Neuronal stem cell (in vitro differentiated cells): ENCODE results near the gene TAOK3.

Experiments used
- DNase-seq: peaks from one replicate; pipeline ENCODE4 v3.0.0-alpha.2; 2013; ENCODE audit warnings: low spot score
- H2AFZ ChIP-seq: one replicate; pipeline ENCODE4 v1.6.1; 2013; ENCODE audit warnings: mild to moderate bottlenecking, low read length, inconsistent platforms
- H2AK5ac ChIP-seq: 2 replicates; pipeline ENCODE4 v1.6.1; 2013; ENCODE audit warnings: low read depth, mild to moderate bottlenecking, inconsistent platforms, low read length, moderate library complexity, mixed read lengths
- H2BK120ac ChIP-seq: 2 replicates; pipeline ENCODE4 v1.6.1; 2013; ENCODE audit warnings: low read depth, mild to moderate bottlenecking, inconsistent platforms, low read length, moderate library complexity, mixed read lengths
- H2BK12ac ChIP-seq: one replicate; pipeline ENCODE4 v1.6.1; 2013; ENCODE audit warnings: low read length, inconsistent platforms
- H2BK15ac ChIP-seq: 2 replicates; pipeline ENCODE4 v1.6.1; 2013; ENCODE audit warnings: mild to moderate bottlenecking, low read length, inconsistent platforms, mixed read lengths
- H2BK5ac ChIP-seq: one replicate; pipeline ENCODE4 v1.6.1; 2013; ENCODE audit warnings: inconsistent platforms, mild to moderate bottlenecking, low read length, moderate library complexity
- H3K14ac ChIP-seq: one replicate; pipeline ENCODE4 v1.6.1; 2013; ENCODE audit warnings: low read length, inconsistent platforms
- H3K18ac ChIP-seq: 2 replicates; pipeline ENCODE4 v1.6.1; 2013; ENCODE audit warnings: low read length, inconsistent platforms
- H3K23ac ChIP-seq: 2 replicates; pipeline ENCODE4 v1.6.1; 2013; ENCODE audit warnings: low read depth, mild to moderate bottlenecking, mixed read lengths, low read length, inconsistent platforms; ENCODE audit not compliant: poor library complexity
- H3K27ac ChIP-seq: replicated peaks from 3 replicates; pipeline ENCODE4 v1.5.1; 2013; ENCODE audit warnings: low read length, inconsistent platforms
- H3K27me3 ChIP-seq, 3 experiments: 2 replicates each; pipeline ENCODE4 v1.6.1; 2013; ENCODE audit warnings: low read length in 3 of 3, mild to moderate bottlenecking in 2 of 3, inconsistent platforms in 1 of 3, low read depth in 1 of 3, mixed read lengths in 1 of 3, moderate library complexity in 1 of 3; ENCODE audit not compliant: control insufficient read depth in 3 of 3, insufficient read depth in 3 of 3
- H3K36me3 ChIP-seq, 2 donors: replicated peaks in 1 of 2; 2 replicates each; pipeline ENCODE4 v1.6.1; 2013; ENCODE audit warnings: low read length in 2 of 2; ENCODE audit not compliant: control insufficient read depth in 2 of 2, insufficient read depth in 2 of 2
- H3K4ac ChIP-seq: 2 replicates; pipeline ENCODE4 v1.6.1; 2013; ENCODE audit warnings: inconsistent platforms, mild to moderate bottlenecking, low read length, moderate library complexity
- H3K4me1 ChIP-seq, 2 donors: 1 replicate in 1 of 2; 2 replicates in 1 of 2; pipeline ENCODE4 v1.6.1; 2013; ENCODE audit warnings: low read length in 2 of 2, low read depth in 1 of 2; ENCODE audit not compliant: control insufficient read depth in 2 of 2, insufficient read depth in 1 of 2
- H3K4me2 ChIP-seq: one replicate; pipeline ENCODE4 v1.6.1; 2013; ENCODE audit warnings: mild to moderate bottlenecking, low read length, inconsistent platforms; ENCODE audit not compliant: insufficient read depth, poor library complexity, severe bottlenecking
- H3K4me3 ChIP-seq, 2 donors: 2 replicates each; pipeline ENCODE4 v1.5.1; 2013; ENCODE audit warnings: low read length in 2 of 2, mild to moderate bottlenecking in 2 of 2, inconsistent platforms in 1 of 2, moderate library complexity in 1 of 2
- H3K79me1 ChIP-seq: one replicate; pipeline ENCODE4 v1.6.1; 2013; ENCODE audit warnings: low read depth, mild to moderate bottlenecking, inconsistent platforms, low read length, moderate library complexity
- H3K9ac ChIP-seq: one replicate; pipeline ENCODE4 v1.6.1; 2013; ENCODE audit warnings: mild to moderate bottlenecking, low read depth, low read length, inconsistent platforms; ENCODE audit not compliant: poor library complexity
- H3K9me3 ChIP-seq, 2 donors: replicated peaks in 1 of 2; 2 replicates each; pipeline versions ENCODE3 to v1.6.1; 2013; ENCODE audit warnings: low read length in 2 of 2, mild to moderate bottlenecking in 2 of 2, inconsistent platforms in 1 of 2, low read depth in 1 of 2, mixed read lengths in 1 of 2, moderate library complexity in 1 of 2; ENCODE audit not compliant: control insufficient read depth in 2 of 2, insufficient read depth in 1 of 2
- H4K8ac ChIP-seq: one replicate; pipeline ENCODE4 v1.6.1; 2013; ENCODE audit warnings: low read depth, mild to moderate bottlenecking, inconsistent platforms, low read length, moderate library complexity
- H4K91ac ChIP-seq: one replicate; pipeline ENCODE4 v1.6.1; 2013; ENCODE audit warnings: low read length, low read depth, mild to moderate bottlenecking, inconsistent platforms; ENCODE audit not compliant: poor library complexity
- WGBS, 2 donors: extraction: QIAGEN DNeasy Blood & Tissue Kit; methylation state at CpG; one replicate each; pipeline ENCODE4 v1.1.7; 2013; ENCODE audit warnings: missing lambda C conversion rate in 2 of 2, mixed read lengths in 1 of 2; ENCODE audit not compliant: insufficient read length in 2 of 2, insufficient replicate concordance in 1 of 2; ENCODE audit errors: extremely low coverage in 2 of 2; 5-methylcytosine and 5-hydroxymethylcytosine counted together

The TAOK3 gene

GRCh38 chr12:118151755-118152154, 221.0 kb downstream of the TAOK3 start:
- Histone ChIP-seq H4K91ac (no peak overlapping the region), H3K27me3 (no peaks in the 10 kb centered on the region), H3K9me3 (no peaks in the 10 kb centered on the region), H2BK15ac (no peak overlapping the region), H3K27ac (no peak overlapping the region), H3K14ac (no peak overlapping the region), H2BK120ac (no peak overlapping the region), H3K23ac (no peak overlapping the region), H3K4me2 (no peak overlapping the region), H2AK5ac (no peak overlapping the region), H3K36me3 (peaks cover 8 to 43% of the 10 kb centered on the region in 2 donors), H2BK5ac (no peak overlapping the region), H3K79me1 (no peaks in the 10 kb centered on the region), H4K8ac (no peak overlapping the region), H3K4me1 (no peaks in the 10 kb centered on the region), H2AFZ (no peak overlapping the region), H3K18ac (no peak overlapping the region), H3K4me3 (no peak overlapping the region), H3K9ac (no peak overlapping the region), H3K4ac (no peak overlapping the region), H2BK12ac (no peak overlapping the region)
- WGBS, 2 donors = no CpG with 5 or more reads among the region's 5 CpGs
- no peak for DNase-seq

DNA sequence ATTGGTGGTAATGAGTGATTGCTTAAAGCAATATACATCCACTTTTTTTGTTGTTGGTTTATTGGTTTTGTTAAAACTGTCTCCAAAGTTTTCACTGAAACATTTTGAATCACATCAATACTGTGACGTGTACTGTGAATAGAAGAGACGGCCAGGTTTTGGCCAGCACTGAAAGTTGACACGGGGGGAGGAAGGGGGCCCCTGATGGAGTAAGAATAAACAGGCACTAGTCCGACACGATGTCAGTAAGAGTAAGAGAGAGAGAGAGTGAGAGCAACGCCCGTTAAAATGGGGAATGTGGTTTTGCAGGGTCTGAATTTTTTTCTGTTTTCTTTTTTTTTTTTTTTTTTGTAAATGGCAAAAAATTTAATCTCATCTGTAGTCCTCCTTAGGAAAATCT, 222.1 kb downstream of the TAOK3 start:
- no CpG with 5 or more reads among the region's 7 CpGs for WGBS, 2 donors
- DNase-seq = no peak
- no peak overlapping the region for H2BK15ac ChIP-seq

GRCh38 chr12:118148287-118148686, 224.4 kb downstream of the TAOK3 start:
- no peak for DNase-seq
- no peak overlapping the region for H3K18ac ChIP-seq
- no peak overlapping the region for H3K4ac ChIP-seq
- H2BK15ac ChIP-seq = no peak overlapping the region
- no peaks in the 10 kb centered on the region for H3K9me3 ChIP-seq
- H2AK5ac ChIP-seq = no peak overlapping the region
- H2AFZ ChIP-seq = no peak overlapping the region
- WGBS, 2 donors = no CpG with 5 or more reads among the region's 5 CpGs
- H2BK5ac ChIP-seq = no peak overlapping the region
- no peak overlapping the region for H3K9ac ChIP-seq
- H3K27me3 ChIP-seq = no peaks in the 10 kb centered on the region
- no peak overlapping the region for H3K14ac ChIP-seq
- H3K36me3 ChIP-seq = peaks cover 23 to 77% of the 10 kb centered on the region in 2 donors
- no peaks in the 10 kb centered on the region for H3K4me1 ChIP-seq
- H3K4me2 ChIP-seq = no peak overlapping the region
- no peak overlapping the region for H2BK12ac ChIP-seq
- H4K91ac ChIP-seq = no peak overlapping the region
- H4K8ac ChIP-seq = no peak overlapping the region
- no peak overlapping the region for H2BK120ac ChIP-seq
- no peak overlapping the region for H3K4me3 ChIP-seq
- no peak overlapping the region for H3K23ac ChIP-seq
- H3K27ac ChIP-seq = no peak overlapping the region
- H3K79me1 ChIP-seq = peaks cover 2% of the 10 kb centered on the region

More for the DNA sequence above, 222.1 kb downstream of the TAOK3 start:
- Histone ChIP-seq H4K8ac (no peak overlapping the region), H3K18ac (no peak overlapping the region), H2BK12ac (no peak overlapping the region), H3K23ac (no peak overlapping the region), H2AK5ac (no peak overlapping the region), H2AFZ (no peak overlapping the region), H3K27me3 (no peaks in the 10 kb centered on the region), H2BK120ac (no peak overlapping the region), H3K27ac (no peak overlapping the region), H3K9me3 (no peaks in the 10 kb centered on the region), H3K36me3 (peaks cover 11 to 54% of the 10 kb centered on the region in 2 donors), H3K14ac (no peak overlapping the region), H3K4me3 (no peak overlapping the region), H4K91ac (no peak overlapping the region), H2BK5ac (no peak overlapping the region), H3K9ac (no peak overlapping the region), H3K79me1 (no peaks in the 10 kb centered on the region), H3K4ac (no peak overlapping the region), H3K4me1 (no peaks in the 10 kb centered on the region), H3K4me2 (no peak overlapping the region)

- Histone ChIP-seq H3K14ac (no peak overlapping the region), H2AK5ac (no peak overlapping the region), H2BK120ac (no peak overlapping the region), H3K27me3 (no peaks in the 10 kb centered on the region), H3K9me3 (no peaks in the 10 kb centered on the region), H3K79me1 (peaks cover 2% of the 10 kb centered on the region), H2BK15ac (no peak overlapping the region), H3K4me1 (no peaks in the 10 kb centered on the region), H3K23ac (no peak overlapping the region), H3K4me2 (no peak overlapping the region), H4K8ac (no peak overlapping the region), H3K36me3 (peaks cover 27 to 85% of the 10 kb centered on the region in 2 donors), H3K4me3 (no peak overlapping the region), H4K91ac (no peak overlapping the region), H2BK5ac (no peak overlapping the region), H3K27ac (no peak overlapping the region), H3K4ac (no peak overlapping the region), H2AFZ (no peak overlapping the region), H3K9ac (no peak overlapping the region), H2BK12ac (no peak overlapping the region), H3K18ac (no peak overlapping the region)
- no peak for DNase-seq
- no CpG with 5 or more reads among the region's 9 CpGs for WGBS, 2 donors
These were observed 226.9 kb downstream of the TAOK3 start for GRCh38 chr12:118145798-118146156.
